ENCODE measurements around the gene PCDHGA1. TPM values are rescaled to one million over a fixed set of nuclear protein-coding genes. Genes with fewer than 3 reads are reported as not detected.

Gene PCDHGA1
- total RNA-seq, 4 donors from 2014 or later: 0.65 to 0.97 (median 0.71) TPM

DNA sequence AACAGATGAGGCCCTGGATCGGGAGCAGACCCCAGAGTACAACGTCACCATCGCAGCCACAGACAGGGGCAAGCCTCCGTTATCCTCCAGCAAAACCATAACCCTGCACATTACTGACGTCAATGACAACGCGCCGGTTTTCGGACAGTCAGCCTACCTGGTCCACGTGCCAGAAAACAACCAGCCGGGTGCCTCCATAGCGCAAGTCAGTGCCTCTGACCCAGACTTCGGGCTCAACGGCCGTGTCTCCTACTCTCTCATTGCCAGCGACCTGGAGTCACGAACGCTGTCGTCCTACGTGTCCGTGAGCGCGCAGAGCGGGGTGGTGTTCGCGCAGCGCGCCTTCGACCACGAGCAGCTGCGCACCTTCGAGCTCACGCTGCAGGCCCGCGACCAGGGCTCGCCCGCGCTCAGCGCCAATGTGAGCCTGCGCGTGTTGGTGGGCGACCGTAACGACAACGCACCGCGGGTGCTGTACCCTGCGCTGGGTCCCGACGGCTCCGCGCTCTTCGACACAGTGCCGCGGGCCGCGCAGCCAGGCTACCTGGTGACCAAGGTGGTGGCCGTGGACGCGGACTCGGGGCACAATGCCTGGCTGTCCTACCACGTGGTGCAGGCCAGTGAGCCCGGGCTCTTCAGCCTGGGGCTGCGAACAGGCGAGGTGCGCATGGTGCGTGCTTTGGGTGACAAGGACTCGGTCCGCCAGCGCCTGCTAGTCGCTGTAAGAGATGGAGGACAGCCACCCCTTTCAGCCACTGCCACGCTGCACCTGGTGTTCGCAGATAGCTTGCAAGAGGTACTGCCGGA, 89.0 kb downstream of the PCDHGA1 start:
- DNase-seq (no peak), ATAC-seq (no peak)
- intact Hi-C loops (cut with DNase I; ENCODE audit: low total_unique reads): no loop called here
- peak overlapping the region in 1 of 4 donors; percentile 26 for H3K27ac ChIP-seq
- H3K36me3 ChIP-seq: no peaks in the 10 kb centered on the region
- peaks cover 0 to 10% (median 0%) of the 10 kb centered on the region in 3 donors for H3K27me3 ChIP-seq
- in situ Hi-C loops (cut with MboI; ENCODE audit: low sequenced_read_pairs in 4 of 4): loop anchor here in 1 of 4 donors (5.0 kb wide), 1 partner anchor 143 kb away; no protein-coding TSS in a partner anchor
- peaks cover 0 to 16% (median 0%) of the 10 kb centered on the region in 3 donors for H3K9me3 ChIP-seq
- H3K4me1 ChIP-seq: peaks cover 12 to 33% of the 10 kb centered on the region in 2 donors
- TF ChIP-seq CTCF (IDR thresholded peaks at IDR 0.05 in 4 of 5, conservative IDR thresholded peaks at IDR 0.05 in 1 of 5) (no peak), POLR2A (IDR thresholded peaks at IDR 0.05) (no peak)
- H3K4me3 ChIP-seq: peak overlapping the region in 1 of 4 donors; percentile 53

GRCh38 chr5:141420855-141421488, 90.7 kb downstream of the PCDHGA1 start, which contains the start of gene PCDHGA11:
Gene PCDHGA11, plus strand, starts transcription at chr5:141421051. Its CDS starts 177 bp downstream, at chr5:141421228.
- peak; percentile 54 to 63 for ATAC-seq
- Histone ChIP-seq H3K9me3 (peaks cover 0 to 16% (median 0%) of the 10 kb centered on the region in 3 donors), H3K27ac (peak within 1 kb of the TSS; percentile 23 to 55 (median 36)), H3K4me3 (peak within 1 kb of the TSS; percentile 48 to 56 (median 53)), H3K27me3 (peaks cover 0 to 10% (median 0%) of the 10 kb centered on the region in 3 donors), H3K4me1 (peaks cover 12 to 44% of the 10 kb centered on the region in 2 donors), H3K36me3 (no peaks in the 10 kb centered on the region)
- intact Hi-C loops (cut with DNase I; ENCODE audit: low total_unique reads): loop anchor here (2.0 kb wide), 1 partner anchor 138 kb away; no protein-coding TSS in a partner anchor
- in situ Hi-C loops (cut with MboI; ENCODE audit: low sequenced_read_pairs in 4 of 4): loop anchor here (5.0 to 10.0 kb wide), 3 partner anchors 41 to 134 kb away; partner anchors contain the start of gene PCDHGC3 (in 1 of the 4)
- peak in 1 of 2 donors; percentile 47 for DNase-seq
- TF ChIP-seq CTCF (IDR thresholded peaks at IDR 0.05 in 4 of 5, conservative IDR thresholded peaks at IDR 0.05 in 1 of 5) (peak; percentile 49 to 71 (median 57)), POLR2A (IDR thresholded peaks at IDR 0.05) (no peak)

GRCh38 chr5:141421489-141421855, 91.2 kb downstream of the PCDHGA1 start:
- DNase-seq (no peak), ATAC-seq (no peak)
- peak overlapping the region; percentile 23 to 55 (median 36) for H3K27ac ChIP-seq
- peaks cover 12 to 44% of the 10 kb centered on the region in 2 donors for H3K4me1 ChIP-seq
- peaks cover 0 to 16% (median 0%) of the 10 kb centered on the region in 3 donors for H3K9me3 ChIP-seq
- intact Hi-C loops (cut with DNase I; ENCODE audit: low total_unique reads): loop anchor here (2.0 kb wide), 1 partner anchor 137 kb away; no protein-coding TSS in a partner anchor
- peaks cover 0 to 10% (median 0%) of the 10 kb centered on the region in 3 donors for H3K27me3 ChIP-seq
- H3K36me3 ChIP-seq: no peaks in the 10 kb centered on the region
- in situ Hi-C loops (cut with MboI; ENCODE audit: low sequenced_read_pairs in 4 of 4): loop anchor here (5.0 to 10.0 kb wide), 3 partner anchors 41 to 133 kb away; partner anchors contain the start of gene PCDHGC3 (in 1 of the 4)
- TF ChIP-seq CTCF (IDR thresholded peaks at IDR 0.05 in 4 of 5, conservative IDR thresholded peaks at IDR 0.05 in 1 of 5) (no peak), POLR2A (IDR thresholded peaks at IDR 0.05) (no peak)
- H3K4me3 ChIP-seq: peak overlapping the region; percentile 48 to 56 (median 53)

GRCh38 chr5:141422742-141423291, 92.5 kb downstream of the PCDHGA1 start:
- H3K9me3 ChIP-seq: peaks cover 0 to 16% (median 0%) of the 10 kb centered on the region in 3 donors
- peaks cover 12 to 44% of the 10 kb centered on the region in 2 donors for H3K4me1 ChIP-seq
- H3K36me3 ChIP-seq: no peaks in the 10 kb centered on the region
- H3K27ac ChIP-seq: no peak overlapping the region
- no peak for DNase-seq
- ATAC-seq: no peak
- TF ChIP-seq POLR2A (IDR thresholded peaks at IDR 0.05) (no peak), CTCF (IDR thresholded peaks at IDR 0.05 in 4 of 5, conservative IDR thresholded peaks at IDR 0.05 in 1 of 5) (no peak)
- peaks cover 0 to 10% (median 0%) of the 10 kb centered on the region in 3 donors for H3K27me3 ChIP-seq
- intact Hi-C loops (cut with DNase I; ENCODE audit: low total_unique reads): no loop called here
- H3K4me3 ChIP-seq: no peak overlapping the region
- in situ Hi-C loops (cut with MboI; ENCODE audit: low sequenced_read_pairs in 4 of 4): loop anchor here (5.0 to 10.0 kb wide), 3 partner anchors 39 to 132 kb away; partner anchors contain the start of gene PCDHGC3 (in 1 of the 4)
